Measurements from ENCODE around the gene SERTAD1.
A peak's percentile ranks its signal among the peaks of the same experiment; 100 is the strongest.

SERTAD1 gene

GRCh38 chr19:40425450-40426287, at the start of gene SERTAD1:
Gene SERTAD1, minus strand, starts transcription at chr19:40425992. Its CDS starts 2,446 bp downstream, at chr19:40423546.
- Histone ChIP-seq H3K4me3 (peak within 1 kb of the TSS; percentile 96), H3K27ac (peak within 1 kb of the TSS; percentile 95 to 99)
- peak; percentile 100 for DNase-seq (ENCODE audit: low spot score)
- TF ChIP-seq CTCF (IDR thresholded peaks at IDR 0.05) = peak; percentile 83

GRCh38 chr19:40474737-40475136, 48.9 kb upstream of the SERTAD1 start:
- DNase-seq (ENCODE audit: low spot score) = no peak
- Histone ChIP-seq H3K4me3 (no peak overlapping the region), H3K27ac (no peak overlapping the region)
- no peak for TF ChIP-seq CTCF (IDR thresholded peaks at IDR 0.05)

- Histone ChIP-seq H3K4me3 (no peak overlapping the region), H3K27ac (no peak overlapping the region)
- DNase-seq (ENCODE audit: low spot score) = no peak
- TF ChIP-seq CTCF (IDR thresholded peaks at IDR 0.05) = no peak
Measured at GRCh38 chr19:40472516-40472915, 46.7 kb upstream of the SERTAD1 start.

GRCh38 chr19:40471111-40471510, 45.3 kb upstream of the SERTAD1 start:
- no peak for TF ChIP-seq CTCF (IDR thresholded peaks at IDR 0.05)
- no peak for DNase-seq (ENCODE audit: low spot score)
- no peak overlapping the region for H3K27ac ChIP-seq
- H3K4me3 ChIP-seq = no peak overlapping the region

GRCh38 chr19:40469011-40469410, 43.2 kb upstream of the SERTAD1 start:
- Histone ChIP-seq H3K4me3 (no peak overlapping the region), H3K27ac (no peak overlapping the region)
- TF ChIP-seq CTCF (IDR thresholded peaks at IDR 0.05) = no peak
- DNase-seq (ENCODE audit: low spot score) = no peak

- H3K4me3 ChIP-seq = peak within 1 kb of the TSS; percentile 81
- H3K27ac ChIP-seq = peak within 1 kb of the TSS; percentile 86 to 92
- no peak for DNase-seq (ENCODE audit: low spot score)
- no peak for TF ChIP-seq CTCF (IDR thresholded peaks at IDR 0.05)
Measured at GRCh38 chr19:40466985-40467734, 41.4 kb upstream of the SERTAD1 start, which contains the start of gene SPTBN4. Gene SPTBN4, plus strand, starts transcription at chr19:40467001. Its CDS starts 5,621 bp downstream, at chr19:40472622.

Data from coronary artery (tissue), 2 donors.